Brain microvascular endothelial cell (primary cell): ENCODE results near the gene C1QTNF8.

Experiments used
- DNase-seq: peaks from one replicate; pipeline ENCODE4 v3.0.0-alpha.2; 2020
- H3K27ac ChIP-seq: fragments of 250-450 bp; sonication (Bioruptor Pico); 2 replicates; pipeline ENCODE4 v1.5.1; 2020; ENCODE audit warnings: mild to moderate bottlenecking, moderate library complexity
- H3K27me3 ChIP-seq: fragments of 250-450 bp; sonication (Bioruptor Pico); replicated peaks from 2 replicates; pipeline ENCODE4 v1.5.1; 2020; ENCODE audit warnings: mild to moderate bottlenecking
- H3K36me3 ChIP-seq: fragments of 250-450 bp; sonication (Bioruptor Pico); replicated peaks from 2 replicates; pipeline ENCODE4 v1.5.1; 2020; ENCODE audit warnings: mild to moderate bottlenecking
- H3K4me3 ChIP-seq: 2 replicates; pipeline ENCODE4 v1.5.1; 2011; ENCODE audit warnings: low read depth, mild to moderate bottlenecking, control low read depth, low read length, moderate library complexity
- in situ Hi-C: cut with HindIII; loops from 2 replicates; pipeline ENCODE4 v1.10.0; 2017; ENCODE audit warnings: low sequenced_read_pairs, low pct_ligation_motif_present
- TF ChIP-seq, protein P1 (sequence below): IDR thresholded peaks from 2 replicates; pipeline ENCODE4 v1.5.1; 2011; ENCODE audit warnings: low read depth, mild to moderate bottlenecking, moderate library complexity, low read length, control low read depth, inconsistent platforms; ENCODE audit errors: missing control alignments

C1QTNF8 gene

DNA sequence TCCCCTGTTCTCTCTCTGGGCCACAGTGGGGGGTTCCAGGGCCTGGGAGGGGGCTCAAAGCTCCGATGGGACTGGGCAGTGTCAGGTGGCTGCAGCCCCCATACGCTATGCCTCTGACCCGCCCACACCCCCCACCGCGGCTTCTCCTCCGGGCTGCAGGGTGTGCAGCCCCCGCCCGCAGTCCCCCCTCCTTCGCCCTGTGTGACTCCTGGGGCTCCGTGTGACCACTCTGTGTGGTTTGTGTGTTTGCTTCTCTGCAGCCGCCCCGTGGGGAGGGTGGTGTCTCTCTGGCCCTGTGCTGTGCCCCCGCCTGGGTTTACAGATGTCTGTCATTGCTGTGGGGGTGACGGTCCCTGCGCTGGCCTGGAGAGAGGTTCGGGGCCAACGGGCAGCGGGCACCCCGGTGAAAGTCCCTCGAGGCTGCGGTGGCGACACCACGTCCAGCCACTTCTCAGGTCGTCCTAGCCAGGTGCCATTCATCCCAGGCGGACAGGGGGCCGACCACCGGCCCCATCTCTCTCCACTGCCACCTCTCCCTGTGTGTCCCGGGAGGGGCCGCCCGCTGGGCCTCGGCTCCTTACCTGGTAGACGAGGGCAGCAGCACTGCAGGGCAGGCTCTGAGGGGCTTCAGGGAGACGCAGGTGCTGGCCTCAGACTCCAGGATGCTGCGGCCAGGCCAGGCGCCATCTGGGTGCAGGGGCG lies 18.0 kb downstream of the C1QTNF8 start:
- peaks cover 50% of the 10 kb centered on the region for H3K27me3 ChIP-seq

DNA sequence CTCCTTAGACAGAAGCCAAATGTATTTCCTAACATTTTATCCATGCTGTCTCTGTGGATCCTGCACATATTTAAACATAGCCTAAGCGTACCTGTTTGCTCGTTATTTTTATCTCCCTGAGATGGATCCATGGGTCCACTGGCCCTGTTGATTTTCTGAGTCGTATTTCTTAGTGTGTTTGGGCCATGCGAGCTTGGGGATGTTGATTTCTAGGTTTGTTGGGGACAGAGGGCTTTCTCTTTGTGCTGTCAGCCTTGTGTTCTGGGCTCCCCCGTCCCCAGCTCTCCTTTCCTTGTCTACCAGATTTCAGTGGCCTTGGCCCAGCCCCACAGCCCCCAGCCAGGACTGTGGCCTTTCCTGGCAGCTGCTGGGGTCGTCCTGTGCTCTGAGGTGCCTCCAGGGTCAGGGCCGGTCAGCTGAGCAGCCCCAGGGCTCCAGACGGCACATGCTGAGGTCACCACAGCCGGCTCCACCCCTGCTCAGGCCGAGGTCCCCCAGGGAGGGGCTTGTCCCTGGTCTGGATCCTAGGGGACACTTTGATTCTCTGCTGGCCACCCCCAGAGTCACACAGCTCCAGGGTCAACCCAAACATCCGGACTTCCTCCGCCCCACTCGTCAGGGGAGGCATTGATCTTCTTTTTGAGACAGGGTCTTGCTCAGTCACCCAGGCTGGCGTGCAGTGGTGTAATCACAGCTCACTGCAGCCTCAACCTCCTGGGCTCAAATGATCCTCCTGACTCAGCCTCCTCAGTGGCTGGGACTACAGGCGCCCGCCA lies 19.1 kb downstream of the C1QTNF8 start:
- Histone ChIP-seq H3K36me3 (no peaks in the 10 kb centered on the region), H3K27ac (no peak overlapping the region), H3K4me3 (no peak overlapping the region), H3K27me3 (peaks cover 57% of the 10 kb centered on the region)
- DNase-seq, result no peak
- TF ChIP-seq, protein P1, sequence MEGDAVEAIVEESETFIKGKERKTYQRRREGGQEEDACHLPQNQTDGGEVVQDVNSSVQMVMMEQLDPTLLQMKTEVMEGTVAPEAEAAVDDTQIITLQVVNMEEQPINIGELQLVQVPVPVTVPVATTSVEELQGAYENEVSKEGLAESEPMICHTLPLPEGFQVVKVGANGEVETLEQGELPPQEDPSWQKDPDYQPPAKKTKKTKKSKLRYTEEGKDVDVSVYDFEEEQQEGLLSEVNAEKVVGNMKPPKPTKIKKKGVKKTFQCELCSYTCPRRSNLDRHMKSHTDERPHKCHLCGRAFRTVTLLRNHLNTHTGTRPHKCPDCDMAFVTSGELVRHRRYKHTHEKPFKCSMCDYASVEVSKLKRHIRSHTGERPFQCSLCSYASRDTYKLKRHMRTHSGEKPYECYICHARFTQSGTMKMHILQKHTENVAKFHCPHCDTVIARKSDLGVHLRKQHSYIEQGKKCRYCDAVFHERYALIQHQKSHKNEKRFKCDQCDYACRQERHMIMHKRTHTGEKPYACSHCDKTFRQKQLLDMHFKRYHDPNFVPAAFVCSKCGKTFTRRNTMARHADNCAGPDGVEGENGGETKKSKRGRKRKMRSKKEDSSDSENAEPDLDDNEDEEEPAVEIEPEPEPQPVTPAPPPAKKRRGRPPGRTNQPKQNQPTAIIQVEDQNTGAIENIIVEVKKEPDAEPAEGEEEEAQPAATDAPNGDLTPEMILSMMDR, result no peak
- in situ Hi-C loops, result no loop called here

More for the DNA sequence above, 18.0 kb downstream of the C1QTNF8 start:
- no peak overlapping the region for H3K4me3 ChIP-seq
- no peak for DNase-seq
- in situ Hi-C loops, result no loop called here
- no peaks in the 10 kb centered on the region for H3K36me3 ChIP-seq
- H3K27ac ChIP-seq, result no peak overlapping the region
- TF ChIP-seq, protein P1, result no peak

- no peak overlapping the region for H3K4me3 ChIP-seq
- no peak overlapping the region for H3K27ac ChIP-seq
- H3K36me3 ChIP-seq, result no peaks in the 10 kb centered on the region
- peaks cover 53% of the 10 kb centered on the region for H3K27me3 ChIP-seq
- in situ Hi-C loops, result no loop called here
- DNase-seq, result no peak
- TF ChIP-seq, protein P1, result no peak
These were observed 20.5 kb downstream of the C1QTNF8 start for GRCh38 chr16:1075546-1075945.

GRCh38 chr16:1074379-1074649 lies 21.7 kb downstream of the C1QTNF8 start:
- Histone ChIP-seq H3K4me3 (no peak overlapping the region), H3K27ac (no peak overlapping the region), H3K27me3 (peaks cover 54% of the 10 kb centered on the region), H3K36me3 (no peaks in the 10 kb centered on the region)
- DNase-seq, result no peak
- in situ Hi-C loops, result no loop called here
- TF ChIP-seq, protein P1, result no peak

- DNase-seq, result no peak
- in situ Hi-C loops, result no loop called here
- H3K27me3 ChIP-seq, result peaks cover 54% of the 10 kb centered on the region
- TF ChIP-seq, protein P1, result no peak
- no peak overlapping the region for H3K4me3 ChIP-seq
- no peak overlapping the region for H3K27ac ChIP-seq
- no peaks in the 10 kb centered on the region for H3K36me3 ChIP-seq
These were observed 22.3 kb downstream of the C1QTNF8 start for GRCh38 chr16:1073566-1074378.
